HL-60/S4 treated with phorbol 12-myristate 13-acetate at 8.2 ng/mL for 4 days and 3 days (cell line): Measurements from ENCODE around the gene XPNPEP1.
"Not testable (repeated sequence)": the region's sequence is repeated elsewhere in the genome, so short reads cannot be mapped to it uniquely, and the experiment has no call there.

ENCODE experiments used
- in situ Hi-C: fragments of 300-500 bp; cut with MboI; formaldehyde crosslinking; loops from 2 replicates; pipeline ENCODE4 v1.15.0; 2022; ENCODE audit warnings: low sequenced_read_pairs

XPNPEP1 gene

GRCh38 chr10:109924967-109925620, 1.8 kb upstream of the XPNPEP1 start:
- in situ Hi-C loops, result no loop called here

- in situ Hi-C loops, result no loop called here
Observed at GRCh38 chr10:109924087-109924486, 776 bp upstream of the XPNPEP1 start.

- in situ Hi-C loops, result no loop called here
Observed at GRCh38 chr10:109922358-109922975, 844 bp downstream of the XPNPEP1 start.

GRCh38 chr10:109920016-109920415, 3.3 kb downstream of the XPNPEP1 start:
- in situ Hi-C loops, result no loop called here

- in situ Hi-C loops, result no loop called here
Observed at GRCh38 chr10:109919220-109919619, 4.1 kb downstream of the XPNPEP1 start.

GRCh38 chr10:109918707-109919106, 4.6 kb downstream of the XPNPEP1 start:
- in situ Hi-C loops, result not testable (repeated sequence)

GRCh38 chr10:109915566-109915965, 7.7 kb downstream of the XPNPEP1 start:
- in situ Hi-C loops, result no loop called here

GRCh38 chr10:109914966-109915365, 8.3 kb downstream of the XPNPEP1 start:
- in situ Hi-C loops, result no loop called here

- in situ Hi-C loops, result no loop called here
Observed at GRCh38 chr10:109913306-109913892, 9.9 kb downstream of the XPNPEP1 start.

- in situ Hi-C loops, result no loop called here
Observed at GRCh38 chr10:109912335-109913281, 10.7 kb downstream of the XPNPEP1 start.

GRCh38 chr10:109911903-109912302, 11.4 kb downstream of the XPNPEP1 start:
- in situ Hi-C loops, result no loop called here

GRCh38 chr10:109906316-109906715, 17.0 kb downstream of the XPNPEP1 start:
- in situ Hi-C loops, result no loop called here

GRCh38 chr10:109904397-109904796, 18.9 kb downstream of the XPNPEP1 start:
- in situ Hi-C loops, result no loop called here

GRCh38 chr10:109902992-109903947, 20.0 kb downstream of the XPNPEP1 start:
- in situ Hi-C loops, result no loop called here

- in situ Hi-C loops, result loop anchor here (25.0 kb wide), 1 partner anchor 363 kb away; no protein-coding TSS in a partner anchor
Observed at GRCh38 chr10:109899356-109900331, 23.7 kb downstream of the XPNPEP1 start.

- in situ Hi-C loops, result loop anchor here (25.0 kb wide), 1 partner anchor 363 kb away; no protein-coding TSS in a partner anchor
Observed at GRCh38 chr10:109898666-109899355, 24.5 kb downstream of the XPNPEP1 start.

GRCh38 chr10:109898007-109898406, 25.3 kb downstream of the XPNPEP1 start:
- in situ Hi-C loops, result loop anchor here (25.0 kb wide), 1 partner anchor 364 kb away; no protein-coding TSS in a partner anchor

GRCh38 chr10:109895848-109896247, 27.5 kb downstream of the XPNPEP1 start:
- in situ Hi-C loops, result loop anchor here (25.0 kb wide), 1 partner anchor 366 kb away; no protein-coding TSS in a partner anchor
